ENCODE results near the gene RAVER1. TPM values are rescaled to one million over a fixed set of nuclear protein-coding genes. Genes with fewer than 3 reads are reported as not detected.
A peak's percentile ranks its signal among the peaks of the same experiment; 100 is the strongest.

The RAVER1 gene
- total and polyA plus RNA-seq, 9 of the 15 experiments (the other 6 are each of a cell fraction or from before 2014, with no cell fraction given) = 0.06 to 113 (median 7.0) TPM

DNA sequence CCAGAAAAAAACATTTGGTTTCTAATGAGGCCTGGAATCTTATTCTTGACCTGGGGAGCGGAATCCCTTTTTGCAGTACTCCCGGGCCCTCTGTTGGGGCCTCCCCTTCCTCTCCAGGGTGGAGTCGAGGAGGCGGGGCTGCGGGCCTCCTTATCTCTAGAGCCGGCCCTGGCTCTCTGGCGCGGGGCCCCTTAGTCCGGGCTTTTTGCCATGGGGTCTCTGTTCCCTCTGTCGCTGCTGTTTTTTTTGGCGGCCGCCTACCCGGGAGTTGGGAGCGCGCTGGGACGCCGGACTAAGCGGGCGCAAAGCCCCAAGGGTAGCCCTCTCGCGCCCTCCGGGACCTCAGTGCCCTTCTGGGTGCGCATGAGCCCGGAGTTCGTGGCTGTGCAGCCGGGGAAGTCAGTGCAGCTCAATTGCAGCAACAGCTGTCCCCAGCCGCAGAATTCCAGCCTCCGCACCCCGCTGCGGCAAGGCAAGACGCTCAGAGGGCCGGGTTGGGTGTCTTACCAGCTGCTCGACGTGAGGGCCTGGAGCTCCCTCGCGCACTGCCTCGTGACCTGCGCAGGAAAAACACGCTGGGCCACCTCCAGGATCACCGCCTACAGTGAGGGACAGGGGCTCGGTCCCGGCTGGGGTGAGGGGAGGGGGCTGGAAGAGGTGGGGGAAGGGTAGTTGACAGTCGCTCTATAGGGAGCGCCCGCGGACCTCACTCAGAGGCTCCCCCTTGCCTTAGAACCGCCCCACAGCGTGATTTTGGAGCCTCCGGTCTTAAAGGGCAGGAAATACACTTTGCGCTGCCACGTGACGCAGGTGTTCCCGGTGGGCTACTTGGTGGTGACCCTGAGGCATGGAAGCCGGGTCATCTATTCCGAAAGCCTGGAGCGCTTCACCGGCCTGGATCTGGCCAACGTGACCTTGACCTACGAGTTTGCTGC lies 46.3 kb downstream of the RAVER1 start, which contains the start of gene ICAM4 (continued):
- TF ChIP-seq, protein P1, sequence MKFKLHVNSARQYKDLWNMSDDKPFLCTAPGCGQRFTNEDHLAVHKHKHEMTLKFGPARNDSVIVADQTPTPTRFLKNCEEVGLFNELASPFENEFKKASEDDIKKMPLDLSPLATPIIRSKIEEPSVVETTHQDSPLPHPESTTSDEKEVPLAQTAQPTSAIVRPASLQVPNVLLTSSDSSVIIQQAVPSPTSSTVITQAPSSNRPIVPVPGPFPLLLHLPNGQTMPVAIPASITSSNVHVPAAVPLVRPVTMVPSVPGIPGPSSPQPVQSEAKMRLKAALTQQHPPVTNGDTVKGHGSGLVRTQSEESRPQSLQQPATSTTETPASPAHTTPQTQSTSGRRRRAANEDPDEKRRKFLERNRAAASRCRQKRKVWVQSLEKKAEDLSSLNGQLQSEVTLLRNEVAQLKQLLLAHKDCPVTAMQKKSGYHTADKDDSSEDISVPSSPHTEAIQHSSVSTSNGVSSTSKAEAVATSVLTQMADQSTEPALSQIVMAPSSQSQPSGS (CRISPR knock-in tag; IDR thresholded peaks at IDR 0.05) = peak; percentile 66; the same call in 1 of the 2 replicates
- TF ChIP-seq KDM1A (IDR thresholded peaks at IDR 0.05) (no peak), ZNF778 (CRISPR knock-in tag; IDR thresholded peaks at IDR 0.05) (no peak), SAFB (IDR thresholded peaks at IDR 0.05; ENCODE audit: borderline replicate concordance, low read depth, low read length) (peak; percentile 7; the same call in 1 of the 2 replicates), SMARCA4 (IDR thresholded peaks at IDR 0.05) (peak; percentile 56), HDAC1 (IDR thresholded peaks at IDR 0.05) (peak in 1 of 2 experiments; percentile 5; a peak in 1 of 4 replicates), XRCC3 (IDR thresholded peaks at IDR 0.05) (no peak), SMAD2 (IDR thresholded peaks at IDR 0.05; ENCODE audit: low read depth, low read length) (no peak), TAF15 (IDR thresholded peaks at IDR 0.05; ENCODE audit: low read depth, low read length) (no peak), PHF8 (IDR thresholded peaks at IDR 0.05; ENCODE audit: borderline replicate concordance, low read length) (peak; percentile 64; the same call in 1 of the 2 replicates)
- TF ChIP-seq, protein P2, sequence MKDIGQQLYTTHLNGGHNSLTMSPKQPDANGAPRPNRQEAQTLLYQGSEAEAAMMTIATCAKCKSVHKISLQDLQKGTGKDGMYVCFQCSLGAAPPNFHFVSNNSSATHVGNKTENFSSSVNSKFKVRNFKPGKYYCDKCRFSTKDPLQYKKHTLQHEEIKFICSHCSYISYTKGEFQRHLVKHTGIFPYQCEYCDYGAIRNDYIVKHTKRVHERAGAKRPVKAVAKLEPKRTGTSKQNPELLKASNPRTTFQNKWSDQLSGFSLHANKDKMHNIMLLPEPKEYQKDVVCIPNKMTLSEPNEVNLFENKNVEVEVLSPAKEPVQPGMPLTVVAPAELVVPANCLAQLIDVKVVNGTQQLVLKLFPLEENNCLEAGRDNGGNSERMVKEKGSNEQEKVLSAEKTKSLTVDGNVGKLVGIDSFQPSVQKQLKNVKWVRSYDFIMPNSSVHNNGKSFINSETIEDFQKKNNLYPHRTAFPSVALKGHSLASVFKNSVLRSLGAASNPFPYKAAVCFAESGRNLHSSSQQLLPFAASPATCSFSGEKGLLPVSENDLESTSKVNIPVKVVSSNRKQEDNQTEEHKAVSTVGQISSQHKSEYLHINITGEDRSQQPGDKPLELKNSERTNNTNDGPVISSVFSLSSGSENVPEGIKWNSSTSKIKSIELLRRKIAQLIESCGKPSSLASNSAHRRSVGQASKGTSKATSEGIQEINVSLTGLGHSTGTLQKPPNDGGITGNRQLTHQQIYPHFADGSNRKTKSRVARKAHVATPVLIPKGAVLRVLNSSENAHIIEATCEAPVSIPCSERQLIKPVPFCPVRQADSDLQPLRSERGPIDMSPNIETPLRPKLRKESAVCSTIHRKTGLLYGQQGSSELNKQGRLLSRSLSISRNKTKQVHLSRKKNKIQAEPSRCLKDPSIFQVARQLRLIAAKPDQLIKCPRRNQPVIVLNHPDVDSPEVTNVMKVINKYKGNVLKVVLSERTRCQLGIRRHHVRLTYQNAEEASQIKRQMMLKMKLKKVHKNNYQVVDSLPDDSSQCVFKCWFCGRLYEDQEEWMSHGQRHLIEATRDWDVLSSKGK (CRISPR knock-in tag; IDR thresholded peaks at IDR 0.05) = no peak
- TF ChIP-seq, protein P3, sequence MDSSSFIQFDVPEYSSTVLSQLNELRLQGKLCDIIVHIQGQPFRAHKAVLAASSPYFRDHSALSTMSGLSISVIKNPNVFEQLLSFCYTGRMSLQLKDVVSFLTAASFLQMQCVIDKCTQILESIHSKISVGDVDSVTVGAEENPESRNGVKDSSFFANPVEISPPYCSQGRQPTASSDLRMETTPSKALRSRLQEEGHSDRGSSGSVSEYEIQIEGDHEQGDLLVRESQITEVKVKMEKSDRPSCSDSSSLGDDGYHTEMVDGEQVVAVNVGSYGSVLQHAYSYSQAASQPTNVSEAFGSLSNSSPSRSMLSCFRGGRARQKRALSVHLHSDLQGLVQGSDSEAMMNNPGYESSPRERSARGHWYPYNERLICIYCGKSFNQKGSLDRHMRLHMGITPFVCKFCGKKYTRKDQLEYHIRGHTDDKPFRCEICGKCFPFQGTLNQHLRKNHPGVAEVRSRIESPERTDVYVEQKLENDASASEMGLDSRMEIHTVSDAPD (CRISPR knock-in tag; IDR thresholded peaks at IDR 0.05) = no peak
- TF ChIP-seq, protein P4, sequence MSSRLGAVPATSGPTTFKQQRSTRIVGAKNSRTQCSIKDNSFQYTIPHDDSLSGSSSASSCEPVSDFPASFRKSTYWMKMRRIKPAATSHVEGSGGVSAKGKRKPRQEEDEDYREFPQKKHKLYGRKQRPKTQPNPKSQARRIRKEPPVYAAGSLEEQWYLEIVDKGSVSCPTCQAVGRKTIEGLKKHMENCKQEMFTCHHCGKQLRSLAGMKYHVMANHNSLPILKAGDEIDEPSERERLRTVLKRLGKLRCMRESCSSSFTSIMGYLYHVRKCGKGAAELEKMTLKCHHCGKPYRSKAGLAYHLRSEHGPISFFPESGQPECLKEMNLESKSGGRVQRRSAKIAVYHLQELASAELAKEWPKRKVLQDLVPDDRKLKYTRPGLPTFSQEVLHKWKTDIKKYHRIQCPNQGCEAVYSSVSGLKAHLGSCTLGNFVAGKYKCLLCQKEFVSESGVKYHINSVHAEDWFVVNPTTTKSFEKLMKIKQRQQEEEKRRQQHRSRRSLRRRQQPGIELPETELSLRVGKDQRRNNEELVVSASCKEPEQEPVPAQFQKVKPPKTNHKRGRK (tag; IDR thresholded peaks at IDR 0.05) = no peak
- TF ChIP-seq, protein P5, sequence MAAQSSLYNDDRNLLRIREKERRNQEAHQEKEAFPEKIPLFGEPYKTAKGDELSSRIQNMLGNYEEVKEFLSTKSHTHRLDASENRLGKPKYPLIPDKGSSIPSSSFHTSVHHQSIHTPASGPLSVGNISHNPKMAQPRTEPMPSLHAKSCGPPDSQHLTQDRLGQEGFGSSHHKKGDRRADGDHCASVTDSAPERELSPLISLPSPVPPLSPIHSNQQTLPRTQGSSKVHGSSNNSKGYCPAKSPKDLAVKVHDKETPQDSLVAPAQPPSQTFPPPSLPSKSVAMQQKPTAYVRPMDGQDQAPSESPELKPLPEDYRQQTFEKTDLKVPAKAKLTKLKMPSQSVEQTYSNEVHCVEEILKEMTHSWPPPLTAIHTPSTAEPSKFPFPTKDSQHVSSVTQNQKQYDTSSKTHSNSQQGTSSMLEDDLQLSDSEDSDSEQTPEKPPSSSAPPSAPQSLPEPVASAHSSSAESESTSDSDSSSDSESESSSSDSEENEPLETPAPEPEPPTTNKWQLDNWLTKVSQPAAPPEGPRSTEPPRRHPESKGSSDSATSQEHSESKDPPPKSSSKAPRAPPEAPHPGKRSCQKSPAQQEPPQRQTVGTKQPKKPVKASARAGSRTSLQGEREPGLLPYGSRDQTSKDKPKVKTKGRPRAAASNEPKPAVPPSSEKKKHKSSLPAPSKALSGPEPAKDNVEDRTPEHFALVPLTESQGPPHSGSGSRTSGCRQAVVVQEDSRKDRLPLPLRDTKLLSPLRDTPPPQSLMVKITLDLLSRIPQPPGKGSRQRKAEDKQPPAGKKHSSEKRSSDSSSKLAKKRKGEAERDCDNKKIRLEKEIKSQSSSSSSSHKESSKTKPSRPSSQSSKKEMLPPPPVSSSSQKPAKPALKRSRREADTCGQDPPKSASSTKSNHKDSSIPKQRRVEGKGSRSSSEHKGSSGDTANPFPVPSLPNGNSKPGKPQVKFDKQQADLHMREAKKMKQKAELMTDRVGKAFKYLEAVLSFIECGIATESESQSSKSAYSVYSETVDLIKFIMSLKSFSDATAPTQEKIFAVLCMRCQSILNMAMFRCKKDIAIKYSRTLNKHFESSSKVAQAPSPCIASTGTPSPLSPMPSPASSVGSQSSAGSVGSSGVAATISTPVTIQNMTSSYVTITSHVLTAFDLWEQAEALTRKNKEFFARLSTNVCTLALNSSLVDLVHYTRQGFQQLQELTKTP (IDR thresholded peaks at IDR 0.05; ENCODE audit: low read depth in 1 of 2, partially characterized antibody in 2 of 2) = peak in 1 of 2 experiments; percentile 25

All from K562 (cell line).